ENCODE data around the gene ARRDC4. TPM values are rescaled to one million over a fixed set of nuclear protein-coding genes. Genes with fewer than 3 reads are reported as not detected.

ARRDC4 gene
- total RNA-seq, 3 donors from 2014 or later = 13.9 to 25.8 (median 20.0) TPM

GRCh38 chr15:97966924-97967620, 6.6 kb downstream of the ARRDC4 start:
- no peak overlapping the region for H3K27ac ChIP-seq
- TF ChIP-seq, protein P1, sequence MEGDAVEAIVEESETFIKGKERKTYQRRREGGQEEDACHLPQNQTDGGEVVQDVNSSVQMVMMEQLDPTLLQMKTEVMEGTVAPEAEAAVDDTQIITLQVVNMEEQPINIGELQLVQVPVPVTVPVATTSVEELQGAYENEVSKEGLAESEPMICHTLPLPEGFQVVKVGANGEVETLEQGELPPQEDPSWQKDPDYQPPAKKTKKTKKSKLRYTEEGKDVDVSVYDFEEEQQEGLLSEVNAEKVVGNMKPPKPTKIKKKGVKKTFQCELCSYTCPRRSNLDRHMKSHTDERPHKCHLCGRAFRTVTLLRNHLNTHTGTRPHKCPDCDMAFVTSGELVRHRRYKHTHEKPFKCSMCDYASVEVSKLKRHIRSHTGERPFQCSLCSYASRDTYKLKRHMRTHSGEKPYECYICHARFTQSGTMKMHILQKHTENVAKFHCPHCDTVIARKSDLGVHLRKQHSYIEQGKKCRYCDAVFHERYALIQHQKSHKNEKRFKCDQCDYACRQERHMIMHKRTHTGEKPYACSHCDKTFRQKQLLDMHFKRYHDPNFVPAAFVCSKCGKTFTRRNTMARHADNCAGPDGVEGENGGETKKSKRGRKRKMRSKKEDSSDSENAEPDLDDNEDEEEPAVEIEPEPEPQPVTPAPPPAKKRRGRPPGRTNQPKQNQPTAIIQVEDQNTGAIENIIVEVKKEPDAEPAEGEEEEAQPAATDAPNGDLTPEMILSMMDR (IDR thresholded peaks at IDR 0.05) = no peak
- no peak for TF ChIP-seq POLR2AphosphoS5 (IDR thresholded peaks at IDR 0.05)
- TF ChIP-seq POLR2A (IDR thresholded peaks at IDR 0.05) = no peak
- intact Hi-C loops (cut with DNase I; ENCODE audit: low total_unique reads) = no loop called here

GRCh38 chr15:97967881-97968280, 7.4 kb downstream of the ARRDC4 start:
- Histone ChIP-seq H3K4me1 (no peaks in the 10 kb centered on the region), H3K4me3 (no peak overlapping the region), H3K27me3 (no peaks in the 10 kb centered on the region), H3K27ac (no peak overlapping the region), H3K36me3 (peaks cover 4% of the 10 kb centered on the region), H3K9me3 (no peaks in the 10 kb centered on the region)
- no peak for TF ChIP-seq POLR2A (IDR thresholded peaks at IDR 0.05)
- TF ChIP-seq POLR2AphosphoS5 (IDR thresholded peaks at IDR 0.05) = no peak
- no peak for DNase-seq (ENCODE audit: low spot score in 2 of 2)
- intact Hi-C loops (cut with DNase I; ENCODE audit: low total_unique reads) = no loop called here

More at GRCh38 chr15:97966924-97967620, 6.6 kb downstream of the ARRDC4 start:
- no peak for DNase-seq (ENCODE audit: low spot score in 2 of 2)
- Histone ChIP-seq H3K4me1 (peaks cover 0 to 2% of the 10 kb centered on the region in 2 donors), H3K27me3 (no peaks in the 10 kb centered on the region), H3K4me3 (no peak overlapping the region), H3K36me3 (peaks cover 4% of the 10 kb centered on the region), H3K9me3 (no peaks in the 10 kb centered on the region)

DNA sequence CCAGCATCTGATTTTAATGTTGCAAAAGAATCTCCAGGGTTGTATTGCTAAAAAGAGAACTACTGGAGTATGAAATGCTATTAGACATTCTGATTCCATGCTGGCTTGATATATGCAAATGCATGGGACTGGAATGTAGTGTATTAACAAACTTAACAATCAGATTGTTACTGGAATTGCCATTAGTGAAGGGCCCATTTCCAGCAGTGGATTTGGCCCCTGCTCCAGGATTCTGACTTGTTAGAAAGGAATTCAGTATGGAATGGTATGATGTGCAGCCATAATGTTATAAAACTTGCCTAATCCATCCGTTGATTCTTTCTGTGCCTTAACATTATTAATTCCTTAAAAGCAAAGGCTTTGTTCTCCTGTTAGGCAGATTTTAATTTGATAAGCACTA, 7.9 kb downstream of the ARRDC4 start:
- Histone ChIP-seq H3K9me3 (no peaks in the 10 kb centered on the region), H3K27ac (no peak overlapping the region), H3K27me3 (no peaks in the 10 kb centered on the region), H3K4me1 (no peaks in the 10 kb centered on the region), H3K36me3 (peaks cover 4% of the 10 kb centered on the region), H3K4me3 (no peak overlapping the region)
- no peak for DNase-seq (ENCODE audit: low spot score in 2 of 2)
- intact Hi-C loops (cut with DNase I; ENCODE audit: low total_unique reads) = no loop called here
- TF ChIP-seq POLR2AphosphoS5 (IDR thresholded peaks at IDR 0.05) (no peak), POLR2A (IDR thresholded peaks at IDR 0.05) (no peak)
- TF ChIP-seq, protein P1 (IDR thresholded peaks at IDR 0.05) = no peak

GRCh38 chr15:97972366-97972765, 11.9 kb downstream of the ARRDC4 start:
- H3K27ac ChIP-seq = no peak overlapping the region

GRCh38 chr15:97976129-97976528, 15.6 kb downstream of the ARRDC4 start:
- Histone ChIP-seq H3K27ac (no peak overlapping the region), H3K36me3 (no peaks in the 10 kb centered on the region), H3K4me3 (no peak overlapping the region), H3K4me1 (no peaks in the 10 kb centered on the region), H3K9me3 (no peaks in the 10 kb centered on the region), H3K27me3 (no peaks in the 10 kb centered on the region)
- TF ChIP-seq POLR2A (IDR thresholded peaks at IDR 0.05) = no peak
- TF ChIP-seq POLR2AphosphoS5 (IDR thresholded peaks at IDR 0.05) = no peak
- TF ChIP-seq, protein P1 (IDR thresholded peaks at IDR 0.05) = no peak
- intact Hi-C loops (cut with DNase I; ENCODE audit: low total_unique reads) = no loop called here
- no peak for DNase-seq (ENCODE audit: low spot score in 2 of 2)

More at GRCh38 chr15:97972366-97972765, 11.9 kb downstream of the ARRDC4 start:
- Histone ChIP-seq H3K4me3 (no peak overlapping the region), H3K36me3 (peaks cover 3% of the 10 kb centered on the region), H3K27me3 (no peaks in the 10 kb centered on the region), H3K4me1 (no peaks in the 10 kb centered on the region), H3K9me3 (no peaks in the 10 kb centered on the region)
- intact Hi-C loops (cut with DNase I; ENCODE audit: low total_unique reads) = no loop called here
- no peak for DNase-seq (ENCODE audit: low spot score in 2 of 2)
- TF ChIP-seq, protein P1 (IDR thresholded peaks at IDR 0.05) = no peak
- TF ChIP-seq POLR2A (IDR thresholded peaks at IDR 0.05) (no peak), POLR2AphosphoS5 (IDR thresholded peaks at IDR 0.05) (no peak)
